IPS-15b (cell line): ENCODE results near the gene SMCO4.
"Not testable (repeated sequence)": the region's sequence is repeated elsewhere in the genome, so short reads cannot be mapped to it uniquely, and the experiment has no call there.

Experiments
- H3K27me3 ChIP-seq: one replicate; pipeline ENCODE4 v1.6.1; 2013; ENCODE audit warnings: low read length; ENCODE audit not compliant: control insufficient read depth, insufficient read depth
- H3K36me3 ChIP-seq: one replicate; pipeline ENCODE4 v1.6.1; 2013; ENCODE audit warnings: low read length; ENCODE audit not compliant: control insufficient read depth, insufficient read depth
- H3K4me1 ChIP-seq: one replicate; pipeline ENCODE4 v1.6.1; 2013; ENCODE audit warnings: mild to moderate bottlenecking, low read length; ENCODE audit not compliant: control insufficient read depth, insufficient read depth
- H3K4me3 ChIP-seq: one replicate; pipeline ENCODE4 v1.5.1; 2013; ENCODE audit warnings: low read depth, low read length
- H3K9ac ChIP-seq: one replicate; pipeline ENCODE4 v1.6.1; 2013; ENCODE audit warnings: low read depth, mild to moderate bottlenecking, low read length
- H3K9me3 ChIP-seq: one replicate; pipeline ENCODE4 v1.6.1; 2013; ENCODE audit warnings: mild to moderate bottlenecking, low read length; ENCODE audit not compliant: control insufficient read depth, insufficient read depth

Gene SMCO4

GRCh38 chr11:93480756-93481155 is 62.4 kb downstream of the SMCO4 start:
- no peak overlapping the region for H3K4me3 ChIP-seq
- no peaks in the 10 kb centered on the region for H3K36me3 ChIP-seq

GRCh38 chr11:93480256-93480655 is 62.9 kb downstream of the SMCO4 start:
- H3K9ac ChIP-seq: no peak overlapping the region
- H3K27me3 ChIP-seq: no peaks in the 10 kb centered on the region
- peaks cover 15% of the 10 kb centered on the region for H3K4me1 ChIP-seq
- no peaks in the 10 kb centered on the region for H3K36me3 ChIP-seq
- H3K4me3 ChIP-seq: no peak overlapping the region
- H3K9me3 ChIP-seq: no peaks in the 10 kb centered on the region

More at GRCh38 chr11:93480756-93481155, 62.4 kb downstream of the SMCO4 start:
- H3K9me3 ChIP-seq: no peaks in the 10 kb centered on the region
- no peaks in the 10 kb centered on the region for H3K27me3 ChIP-seq
- no peak overlapping the region for H3K9ac ChIP-seq
- peaks cover 15% of the 10 kb centered on the region for H3K4me1 ChIP-seq

- H3K9ac ChIP-seq: no peak overlapping the region
These were observed 64.3 kb downstream of the SMCO4 start for GRCh38 chr11:93478841-93479240.

GRCh38 chr11:93477684-93478234 is 65.4 kb downstream of the SMCO4 start:
- H3K4me3 ChIP-seq: peak overlapping the region; percentile 10

More at GRCh38 chr11:93478841-93479240, 64.3 kb downstream of the SMCO4 start:
- no peaks in the 10 kb centered on the region for H3K27me3 ChIP-seq
- H3K4me1 ChIP-seq: peaks cover 15% of the 10 kb centered on the region
- H3K4me3 ChIP-seq: no peak overlapping the region
- H3K9me3 ChIP-seq: no peaks in the 10 kb centered on the region
- no peaks in the 10 kb centered on the region for H3K36me3 ChIP-seq

GRCh38 chr11:93476796-93477195 is 66.4 kb downstream of the SMCO4 start:
- peaks cover 15% of the 10 kb centered on the region for H3K4me1 ChIP-seq
- H3K4me3 ChIP-seq: no peak overlapping the region
- H3K9me3 ChIP-seq: no peaks in the 10 kb centered on the region
- H3K9ac ChIP-seq: no peak overlapping the region
- no peaks in the 10 kb centered on the region for H3K27me3 ChIP-seq
- no peaks in the 10 kb centered on the region for H3K36me3 ChIP-seq

More at GRCh38 chr11:93477684-93478234, 65.4 kb downstream of the SMCO4 start:
- H3K4me1 ChIP-seq: peaks cover 15% of the 10 kb centered on the region
- H3K27me3 ChIP-seq: no peaks in the 10 kb centered on the region
- no peaks in the 10 kb centered on the region for H3K36me3 ChIP-seq
- no peak overlapping the region for H3K9ac ChIP-seq
- no peaks in the 10 kb centered on the region for H3K9me3 ChIP-seq

GRCh38 chr11:93474123-93474522 is 69.1 kb downstream of the SMCO4 start:
- H3K9ac ChIP-seq: no peak overlapping the region
- no peaks in the 10 kb centered on the region for H3K27me3 ChIP-seq
- H3K4me3 ChIP-seq: no peak overlapping the region
- no peaks in the 10 kb centered on the region for H3K9me3 ChIP-seq
- no peaks in the 10 kb centered on the region for H3K36me3 ChIP-seq
- H3K4me1 ChIP-seq: peaks cover 15% of the 10 kb centered on the region

GRCh38 chr11:93468290-93468689 is 74.9 kb downstream of the SMCO4 start:
- H3K4me1 ChIP-seq: no peaks in the 10 kb centered on the region
- no peaks in the 10 kb centered on the region for H3K36me3 ChIP-seq
- no peak overlapping the region for H3K9ac ChIP-seq
- H3K27me3 ChIP-seq: no peaks in the 10 kb centered on the region
- no peaks in the 10 kb centered on the region for H3K9me3 ChIP-seq
- H3K4me3 ChIP-seq: no peak overlapping the region

- no peaks in the 10 kb centered on the region for H3K4me1 ChIP-seq
- H3K9ac ChIP-seq: no peak overlapping the region
- H3K9me3 ChIP-seq: no peaks in the 10 kb centered on the region
- H3K27me3 ChIP-seq: no peaks in the 10 kb centered on the region
- no peaks in the 10 kb centered on the region for H3K36me3 ChIP-seq
- H3K4me3 ChIP-seq: no peak overlapping the region
These were observed 76.1 kb downstream of the SMCO4 start for GRCh38 chr11:93467054-93467453.

GRCh38 chr11:93464927-93465540 is 78.2 kb downstream of the SMCO4 start:
- no peaks in the 10 kb centered on the region for H3K4me1 ChIP-seq
- no peaks in the 10 kb centered on the region for H3K27me3 ChIP-seq
- H3K36me3 ChIP-seq: no peaks in the 10 kb centered on the region
- H3K9ac ChIP-seq: no peak overlapping the region
- no peaks in the 10 kb centered on the region for H3K9me3 ChIP-seq
- H3K4me3 ChIP-seq: no peak overlapping the region

- not testable (repeated sequence) for H3K36me3 ChIP-seq, H3K9ac ChIP-seq, H3K9me3 ChIP-seq, H3K4me3 ChIP-seq, H3K27me3 ChIP-seq, H3K4me1 ChIP-seq
These were observed 79.5 kb downstream of the SMCO4 start for GRCh38 chr11:93463666-93464065.

- H3K9ac ChIP-seq: no peak overlapping the region
- H3K4me1 ChIP-seq: no peaks in the 10 kb centered on the region
- no peaks in the 10 kb centered on the region for H3K36me3 ChIP-seq
- H3K27me3 ChIP-seq: no peaks in the 10 kb centered on the region
- no peaks in the 10 kb centered on the region for H3K9me3 ChIP-seq
- H3K4me3 ChIP-seq: no peak overlapping the region
These were observed 84.9 kb downstream of the SMCO4 start for GRCh38 chr11:93458286-93458685.

- peaks cover 11% of the 10 kb centered on the region for H3K4me1 ChIP-seq
- H3K36me3 ChIP-seq: no peaks in the 10 kb centered on the region
- no peaks in the 10 kb centered on the region for H3K27me3 ChIP-seq
- no peak overlapping the region for H3K9ac ChIP-seq
- H3K4me3 ChIP-seq: peak overlapping the region; percentile 33
- H3K9me3 ChIP-seq: no peaks in the 10 kb centered on the region
These were observed 98.5 kb downstream of the SMCO4 start for GRCh38 chr11:93444617-93445073.
